Glutamatergic neuron (in vitro differentiated cells): ENCODE results near the gene DPYSL3. TPM values are rescaled to one million over a fixed set of nuclear protein-coding genes. Genes with fewer than 3 reads are reported as not detected.

Experiments
- DNase-seq: peaks from one replicate; pipeline ENCODE4 v3.0.0; 2022
- H3K27ac Mint-ChIP-seq: one replicate; pipeline ENCODE4 v1.8.0; 2020; ENCODE audit warnings: mild to moderate bottlenecking, mixed read lengths, inconsistent platforms; ENCODE audit not compliant: unreplicated experiment
- H3K27me3 Mint-ChIP-seq: one replicate; pipeline ENCODE4 v1.8.0; 2020; ENCODE audit warnings: mild to moderate bottlenecking, moderate library complexity, mixed read lengths, inconsistent platforms; ENCODE audit not compliant: unreplicated experiment
- H3K36me3 Mint-ChIP-seq: one replicate; pipeline ENCODE4 v1.8.0; 2020; ENCODE audit warnings: mild to moderate bottlenecking, mixed read lengths, inconsistent platforms; ENCODE audit not compliant: unreplicated experiment
- H3K4me1 Mint-ChIP-seq: one replicate; pipeline ENCODE4 v1.8.0; 2020; ENCODE audit warnings: mild to moderate bottlenecking, low read depth, mixed read lengths, inconsistent platforms; ENCODE audit not compliant: unreplicated experiment
- H3K4me3 Mint-ChIP-seq: one replicate; pipeline ENCODE4 v1.8.0; 2020; ENCODE audit warnings: mild to moderate bottlenecking, mixed read lengths, inconsistent platforms; ENCODE audit not compliant: unreplicated experiment
- H3K9me3 Mint-ChIP-seq: one replicate; pipeline ENCODE4 v1.8.0; 2020; ENCODE audit warnings: mild to moderate bottlenecking, moderate library complexity, mixed read lengths, inconsistent platforms; ENCODE audit not compliant: unreplicated experiment
- CTCF ChIP-seq: fragments of 200-600 bp; sonication (generic); IDR thresholded peaks from one replicate; pipeline ENCODE4 v1.5.0; 2021; ENCODE audit not compliant: partially characterized antibody, unreplicated experiment
- total RNA-seq: library from RNA; stranded (reverse); fragmentation: NEBNext Ultra II Directional; extraction: Animal tissue kit (Norgen Biotek cat#: 25700); gene quantifications from one replicate; pipeline ENCODE4 v1.2.1, GENCODE V29; 2021; ENCODE audit not compliant: unreplicated experiment

DPYSL3 gene
- total RNA-seq, 1 donor from 2014 or later, result 571 TPM

GRCh38 chr5:147453875-147454814, 55.7 kb downstream of the DPYSL3 start:
- TF ChIP-seq CTCF, result peak; percentile 96
- peak; percentile 97 for DNase-seq
- peak overlapping the region; percentile 96 for H3K27ac Mint-ChIP-seq
- peaks cover 35% of the 10 kb centered on the region for H3K4me1 Mint-ChIP-seq
- H3K36me3 Mint-ChIP-seq, result no peaks in the 10 kb centered on the region
- peaks cover 34% of the 10 kb centered on the region for H3K9me3 Mint-ChIP-seq
- H3K27me3 Mint-ChIP-seq, result peaks cover 33% of the 10 kb centered on the region
- peak overlapping the region; percentile 87 for H3K4me3 Mint-ChIP-seq

- peaks cover 37% of the 10 kb centered on the region for H3K4me1 Mint-ChIP-seq
Measured at GRCh38 chr5:147452165-147452811, 57.6 kb downstream of the DPYSL3 start.

GRCh38 chr5:147451193-147451592, 58.7 kb downstream of the DPYSL3 start:
- peak; percentile 30 for DNase-seq
- Mint-ChIP-seq H3K4me3 (peak overlapping the region; percentile 100), H3K4me1 (peaks cover 45% of the 10 kb centered on the region), H3K27ac (peak overlapping the region; percentile 99), H3K27me3 (peaks cover 35% of the 10 kb centered on the region), H3K36me3 (no peaks in the 10 kb centered on the region), H3K9me3 (peaks cover 34% of the 10 kb centered on the region)
- no peak for TF ChIP-seq CTCF

More at GRCh38 chr5:147452165-147452811, 57.6 kb downstream of the DPYSL3 start:
- Mint-ChIP-seq H3K27ac (peak overlapping the region; percentile 99), H3K27me3 (peaks cover 33% of the 10 kb centered on the region), H3K36me3 (no peaks in the 10 kb centered on the region), H3K9me3 (peaks cover 34% of the 10 kb centered on the region), H3K4me3 (peak overlapping the region; percentile 100)
- DNase-seq, result peak; percentile 67
- TF ChIP-seq CTCF, result no peak

GRCh38 chr5:147450606-147451005, 59.3 kb downstream of the DPYSL3 start:
- H3K36me3 Mint-ChIP-seq, result no peaks in the 10 kb centered on the region
- peaks cover 43% of the 10 kb centered on the region for H3K4me1 Mint-ChIP-seq
- peaks cover 34% of the 10 kb centered on the region for H3K9me3 Mint-ChIP-seq
- H3K27me3 Mint-ChIP-seq, result peaks cover 34% of the 10 kb centered on the region
- peak overlapping the region; percentile 84 for H3K27ac Mint-ChIP-seq
- no peak for TF ChIP-seq CTCF
- peak overlapping the region; percentile 100 for H3K4me3 Mint-ChIP-seq
- DNase-seq, result no peak
